NOMO-1 (cell line): Measurements from ENCODE around the gene FOXO6.

ENCODE experiments used
- DNase-seq, 2 experiments: peaks; one replicate each; lab custom pipeline; 2025; ENCODE audit not compliant: unreplicated experiment in 2 of 2; lab: John Stamatoyannopoulos, UW

FOXO6 gene

DNA sequence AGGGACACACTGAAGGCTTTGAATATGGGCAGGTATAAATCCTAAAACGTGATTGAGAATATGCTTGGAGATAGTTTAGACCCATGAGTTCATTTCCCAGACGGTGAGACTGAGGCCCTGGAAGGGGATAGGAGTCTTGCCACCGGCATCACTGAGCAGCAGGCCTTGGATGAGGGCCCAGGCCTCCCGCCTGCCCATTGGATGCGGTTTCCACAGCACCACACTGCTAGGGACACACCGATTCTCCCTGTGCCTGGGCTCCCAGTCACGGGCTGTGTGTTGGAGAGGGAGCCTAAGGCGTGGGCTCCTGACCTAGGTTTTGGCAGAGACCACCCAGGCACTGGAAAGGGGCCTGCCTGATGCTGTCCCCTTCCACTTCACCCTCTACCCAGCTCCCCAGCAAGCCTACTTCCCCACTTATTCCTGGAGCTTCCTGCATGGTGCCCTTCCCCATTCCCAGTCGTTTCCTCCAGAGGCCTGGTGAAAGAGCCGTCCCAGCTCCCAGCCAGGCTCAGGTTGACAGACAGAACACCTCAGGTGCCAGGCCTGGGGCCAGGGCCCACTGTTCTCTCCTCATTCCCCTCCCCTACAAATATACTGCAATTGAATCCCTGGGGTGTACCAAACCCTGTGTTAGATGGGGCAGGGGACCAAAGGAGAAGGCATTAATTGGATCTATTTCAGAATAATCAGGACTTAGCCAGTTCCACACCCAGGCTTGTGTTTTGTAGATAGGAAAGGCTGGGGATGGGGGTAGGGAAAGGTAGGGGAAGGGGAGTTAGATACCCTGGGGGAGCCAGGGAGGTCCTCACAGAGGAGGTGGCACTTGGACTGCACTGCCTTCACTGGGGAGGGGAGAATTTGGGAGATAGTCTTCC is 3.4 kb downstream of the FOXO6 start:
- DNase-seq = no peak

DNA sequence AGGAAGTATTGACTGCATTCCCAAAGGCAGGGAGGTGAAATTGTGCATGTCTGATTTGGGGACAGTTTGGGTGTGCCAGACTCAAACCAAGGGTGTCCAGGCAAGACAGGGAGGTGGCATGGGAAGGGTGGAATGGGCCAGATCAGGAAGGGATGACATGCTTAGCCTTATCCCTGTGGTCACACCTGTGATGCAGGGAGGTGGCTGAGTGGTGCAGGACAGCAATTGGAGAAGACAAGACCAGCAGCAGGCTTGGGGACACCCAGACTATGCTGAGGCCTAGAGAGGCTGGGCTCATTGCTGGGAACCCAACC is 4.0 kb downstream of the FOXO6 start:
- DNase-seq = no peak

DNA sequence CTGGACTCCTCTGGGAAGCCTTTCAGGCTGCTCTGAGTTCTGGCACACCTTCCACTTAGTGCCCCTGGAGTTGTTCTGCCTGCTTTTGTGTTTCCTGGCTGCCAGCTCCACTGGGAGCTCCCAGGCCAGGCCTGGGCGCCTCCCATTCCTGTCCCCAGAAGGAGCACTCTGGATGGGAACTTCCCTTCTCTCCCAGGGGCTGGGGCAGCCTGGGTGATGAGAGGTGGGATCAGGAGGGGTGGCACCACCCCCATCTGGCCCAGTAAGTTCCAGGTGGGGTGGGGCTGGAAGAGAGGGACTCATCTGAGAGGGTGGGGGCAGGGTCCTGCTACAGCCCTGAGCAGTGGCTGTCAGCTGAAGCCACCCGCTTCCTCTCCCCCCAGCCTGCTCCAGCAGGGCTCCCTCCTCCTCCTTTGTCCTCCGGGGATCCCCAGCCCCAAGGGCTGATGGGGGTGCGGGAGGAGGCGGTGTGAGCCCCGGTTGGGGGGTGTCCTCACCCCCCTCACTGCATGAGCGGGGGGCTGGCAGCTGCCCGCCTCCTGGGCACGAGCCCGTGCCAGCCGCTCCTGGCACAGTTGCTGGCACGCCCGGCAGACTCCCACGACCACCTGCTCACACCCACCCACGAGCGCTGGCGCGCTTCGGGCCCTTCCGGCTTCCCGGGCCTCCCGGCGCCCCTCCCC is 4.7 kb downstream of the FOXO6 start:
- DNase-seq = no peak

GRCh38 chr1:41366455-41367287 is 5.4 kb downstream of the FOXO6 start:
- DNase-seq = no peak

- no peak for DNase-seq
Measured at GRCh38 chr1:41367288-41367642, 6.0 kb downstream of the FOXO6 start.

DNA sequence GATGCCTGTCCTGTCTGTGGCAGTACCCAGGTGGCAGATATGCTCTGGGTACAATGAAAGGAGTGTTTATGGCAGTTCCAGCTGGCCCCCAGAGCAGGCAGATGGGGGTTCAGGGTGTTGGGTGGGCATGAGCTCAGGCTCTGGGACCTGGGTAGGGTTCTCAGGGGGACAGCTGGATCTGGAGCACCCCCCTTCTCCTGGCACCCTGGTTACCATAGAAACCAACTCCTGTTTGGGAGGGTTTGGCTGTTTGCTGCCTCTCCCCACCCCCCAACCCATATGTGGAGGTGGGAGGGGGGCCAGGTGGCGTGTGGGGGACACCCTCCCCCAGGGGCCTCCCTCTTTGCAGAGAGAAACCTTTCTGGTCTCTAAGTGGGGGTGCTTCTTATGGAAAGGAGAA is 7.1 kb downstream of the FOXO6 start:
- no peak for DNase-seq

DNA sequence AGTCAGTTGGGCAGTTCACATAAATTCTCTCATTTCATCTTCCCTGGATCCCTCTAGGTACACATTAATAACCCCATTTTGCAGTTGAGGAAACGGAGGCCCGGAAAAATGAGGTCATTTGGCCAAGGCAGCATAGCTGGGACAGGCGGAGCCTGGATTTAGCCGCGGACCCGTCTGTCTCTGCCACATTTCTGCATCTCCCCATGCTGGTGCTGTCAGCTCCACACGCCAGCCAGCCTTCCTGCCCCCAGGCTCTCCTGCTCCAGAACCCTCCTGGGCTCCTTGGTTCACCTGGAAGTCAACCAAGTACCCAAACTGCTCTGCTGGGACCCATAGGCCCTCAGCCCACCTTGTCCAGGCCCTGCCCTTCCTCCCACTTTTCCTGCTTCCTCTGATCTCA is 7.6 kb downstream of the FOXO6 start:
- no peak for DNase-seq

DNA sequence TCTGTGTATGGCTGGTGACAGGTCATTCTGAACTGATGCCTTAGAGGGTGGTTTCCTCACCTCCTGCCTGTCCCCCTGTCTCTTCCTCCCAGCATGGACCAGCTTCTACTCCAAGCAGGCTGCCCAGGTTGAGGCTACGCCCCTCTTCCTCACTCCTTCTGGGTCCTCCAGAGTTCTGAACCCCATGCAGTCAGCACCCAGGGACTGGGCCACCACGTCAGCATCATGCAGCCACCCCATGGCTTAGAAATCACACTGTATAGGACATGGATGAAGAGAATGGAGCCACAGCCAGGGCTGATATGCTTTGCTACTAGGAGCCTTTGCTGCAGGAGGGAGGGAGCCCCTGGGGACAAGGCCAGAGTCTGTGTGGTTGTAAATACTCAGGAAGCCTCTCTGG is 8.3 kb downstream of the FOXO6 start:
- DNase-seq = no peak

GRCh38 chr1:41370225-41370624 is 9.0 kb downstream of the FOXO6 start:
- no peak for DNase-seq

DNA sequence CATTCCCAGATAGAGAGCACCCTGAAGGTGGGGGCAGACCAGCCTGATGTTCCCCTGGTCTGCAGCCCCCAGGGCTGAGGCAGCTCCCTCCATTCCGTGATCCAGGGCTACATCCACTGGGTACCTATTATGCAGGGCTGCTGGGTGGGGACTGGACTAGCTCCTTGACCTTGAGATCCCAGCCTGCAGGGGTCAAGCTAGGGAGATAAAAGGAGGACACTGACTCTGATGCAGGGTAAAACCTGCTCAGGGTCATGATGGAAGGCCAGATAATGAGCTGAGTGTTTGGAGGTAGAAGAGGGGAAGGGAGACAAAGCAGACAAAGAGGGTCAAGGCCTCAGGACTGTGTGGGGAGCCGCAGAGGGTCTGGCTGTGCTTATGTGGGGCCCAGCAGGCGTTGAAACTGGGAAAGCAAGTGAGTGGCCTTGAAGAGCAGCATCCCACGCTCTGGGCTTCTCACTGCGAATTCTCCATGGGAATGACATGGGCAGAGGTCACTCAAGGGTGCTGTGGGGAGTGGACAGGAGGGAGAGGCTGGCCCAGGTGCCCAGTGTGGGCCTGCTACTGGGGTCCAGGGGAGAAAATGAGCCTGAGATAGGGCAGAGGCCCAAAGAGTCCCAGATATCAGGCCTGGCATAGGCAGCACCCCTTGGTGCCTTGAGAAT is 9.7 kb downstream of the FOXO6 start:
- DNase-seq = no peak

DNA sequence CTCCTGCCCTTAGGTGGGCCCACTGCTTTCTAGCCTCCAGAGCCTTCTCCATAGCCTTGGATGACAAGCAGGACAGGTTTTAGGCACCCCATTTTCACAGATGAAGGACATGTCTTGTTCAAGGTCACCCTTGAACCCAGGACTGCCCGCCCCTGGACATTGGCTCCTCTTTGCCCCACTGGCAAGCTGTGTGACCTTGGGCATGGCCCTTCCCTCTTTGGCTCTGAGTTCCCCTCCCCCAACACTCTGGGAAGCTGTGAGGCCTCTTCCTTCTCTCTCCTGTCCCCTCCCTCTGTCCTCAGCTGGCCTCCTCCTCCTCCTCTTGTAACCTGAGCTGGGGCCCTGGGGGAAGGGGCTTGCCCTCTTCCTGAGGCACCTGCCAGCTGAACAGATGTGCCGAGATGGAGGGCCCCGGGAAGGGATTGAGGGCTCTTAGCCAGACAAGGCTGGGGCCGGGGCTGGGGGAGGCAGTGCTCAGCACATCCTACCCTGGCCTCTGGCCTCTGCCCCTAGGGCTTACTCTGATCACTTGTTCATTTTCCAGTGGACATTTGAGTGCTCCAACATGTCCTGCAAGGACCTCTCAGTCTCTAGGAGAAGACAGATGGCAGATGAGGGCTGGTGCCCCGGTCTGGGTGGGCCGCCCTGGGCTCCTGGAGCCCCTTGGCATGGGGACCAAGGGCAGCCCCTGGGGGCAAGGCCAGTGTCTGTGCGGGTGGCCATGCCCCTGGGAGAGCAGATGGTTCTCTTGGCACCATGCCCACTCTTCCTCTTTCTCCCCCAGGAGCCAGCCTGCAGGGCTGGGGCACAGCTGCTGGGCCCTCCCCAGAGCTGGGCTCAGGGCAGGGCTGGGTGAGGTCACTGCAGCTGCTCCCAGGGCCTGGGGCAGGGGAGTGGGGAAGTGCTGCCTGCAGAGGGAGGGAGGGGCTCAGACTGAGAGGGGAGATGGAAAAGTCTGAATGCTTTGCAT is 10.7 kb downstream of the FOXO6 start:
- no peak for DNase-seq

DNA sequence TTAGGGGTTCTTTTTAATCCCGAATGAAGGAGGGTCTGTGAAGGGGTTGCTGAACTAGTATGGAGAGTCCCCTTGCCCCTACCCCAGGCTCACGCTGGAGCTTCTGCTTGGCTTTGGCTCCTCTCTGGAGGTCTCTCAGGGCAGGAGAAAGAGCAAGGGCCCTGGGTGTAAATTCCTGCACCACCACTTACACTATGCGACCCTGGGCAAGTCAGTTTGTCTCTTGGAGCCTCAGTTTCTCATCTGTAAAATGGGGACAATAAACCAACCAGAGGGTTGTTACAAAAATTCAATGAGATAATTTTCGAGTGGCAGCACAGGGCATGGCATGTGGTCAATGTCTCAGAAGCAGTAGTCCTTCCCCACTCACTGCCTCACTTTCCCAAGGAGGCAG is 11.4 kb downstream of the FOXO6 start:
- no peak for DNase-seq

GRCh38 chr1:41373373-41373772 is 12.1 kb downstream of the FOXO6 start:
- DNase-seq = no peak

DNA sequence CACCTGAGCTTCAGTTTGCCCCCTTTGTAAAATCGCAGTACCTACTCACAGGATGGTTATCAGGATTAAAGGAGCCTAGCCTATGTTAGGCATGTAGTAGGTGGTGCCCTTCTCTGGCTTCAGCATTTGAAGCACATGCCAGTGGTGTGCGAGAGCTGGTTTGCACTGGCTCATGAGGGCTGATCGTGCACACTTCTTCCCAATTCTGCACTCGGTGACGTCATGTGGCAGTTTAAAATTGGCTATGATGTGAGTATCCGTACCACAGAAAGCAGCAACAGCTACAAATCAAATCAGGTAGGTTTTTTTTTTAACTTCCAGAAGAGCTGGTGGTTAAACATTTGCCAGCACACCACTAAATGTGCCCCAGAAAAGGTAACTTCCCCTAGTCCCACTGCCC is 13.5 kb downstream of the FOXO6 start:
- DNase-seq = no peak

DNA sequence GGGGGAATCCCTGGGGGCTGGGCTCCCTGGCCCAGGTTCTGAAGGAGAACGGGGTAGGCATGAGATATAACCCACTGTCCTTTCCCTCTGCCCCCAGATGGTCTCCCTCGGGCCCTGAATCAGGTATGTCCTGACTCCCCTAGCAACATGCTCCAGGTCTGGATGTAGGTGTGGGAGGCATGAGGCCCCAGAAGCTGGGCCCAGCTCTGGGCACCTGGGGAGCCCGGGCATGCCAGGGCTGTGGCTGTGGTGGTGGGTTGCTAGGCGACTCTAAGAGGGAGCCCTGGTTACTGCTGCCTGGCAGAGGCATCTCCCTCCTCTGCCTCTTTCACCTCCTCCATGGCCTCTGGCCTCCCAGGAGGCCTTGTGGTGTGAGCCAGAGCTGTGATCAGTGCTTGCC is 16.2 kb downstream of the FOXO6 start:
- no peak for DNase-seq

DNA sequence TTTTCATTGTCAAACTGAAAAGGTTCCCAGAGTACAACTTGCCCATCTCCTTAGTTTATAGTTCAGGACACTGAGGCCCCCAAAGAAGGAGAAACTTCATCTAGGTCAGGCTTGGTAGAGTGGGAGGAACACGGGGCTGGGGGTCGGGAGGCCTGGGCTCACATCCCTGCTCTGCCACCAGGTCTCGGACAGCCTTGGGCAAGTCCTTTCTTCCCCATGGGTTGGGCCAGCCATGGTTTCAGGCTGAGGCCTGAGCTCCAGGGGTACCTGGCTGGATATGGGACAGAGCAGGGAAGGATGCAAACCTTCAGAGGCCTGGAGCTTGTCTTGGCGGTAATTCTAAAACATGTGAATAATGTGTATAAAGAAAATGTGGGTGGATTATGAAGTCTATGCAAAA is 17.0 kb downstream of the FOXO6 start:
- DNase-seq = no peak

DNA sequence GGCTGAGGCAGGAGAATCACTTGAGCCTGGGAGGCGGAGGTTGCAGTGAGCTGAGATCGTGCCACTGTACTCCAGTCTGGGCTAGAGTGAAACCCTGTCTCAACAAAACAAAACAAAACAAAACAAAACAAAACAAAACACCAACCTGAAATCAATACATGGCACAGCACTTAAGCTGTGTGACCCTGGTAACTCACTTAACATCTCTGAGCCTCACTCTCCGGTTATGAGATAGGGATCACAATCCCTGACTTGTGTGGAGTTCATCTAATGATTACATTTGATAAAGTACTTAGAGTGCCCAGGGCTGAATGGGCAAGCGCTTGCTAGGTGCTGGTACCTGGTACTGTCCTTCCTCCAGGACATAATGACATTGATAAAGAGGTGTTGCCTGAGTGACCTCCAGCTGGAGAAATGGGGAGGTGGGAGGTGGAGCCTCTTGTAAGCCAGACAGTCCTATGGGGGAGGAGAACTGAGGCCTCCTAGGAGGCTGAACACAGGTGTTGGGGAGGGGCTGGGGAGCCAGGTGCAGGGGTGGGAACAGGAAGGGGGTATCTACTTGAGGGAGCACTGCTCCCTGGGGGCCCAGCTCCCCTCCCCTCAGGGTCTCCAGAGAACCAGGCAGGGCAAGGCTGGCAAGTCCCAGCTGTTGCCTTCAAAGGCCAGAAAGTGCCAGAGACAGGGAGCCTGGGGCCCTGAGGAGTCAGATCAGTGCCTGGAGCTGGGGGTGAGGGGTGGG is 17.9 kb downstream of the FOXO6 start:
- DNase-seq = no peak

GRCh38 chr1:41379738-41380130 is 18.5 kb downstream of the FOXO6 start:
- DNase-seq = no peak

- no peak for DNase-seq
Measured at GRCh38 chr1:41380195-41380594, 19.0 kb downstream of the FOXO6 start.
